HG03159 (cell line): ENCODE results near the gene NUDT2.

Experiments
- ATAC-seq: cut with Tn5 transposase; IDR thresholded peaks from one replicate; pipeline ENCODE4 v1.9.1; 2021; ENCODE audit warnings: mild to moderate bottlenecking, moderate library complexity; ENCODE audit not compliant: unreplicated experiment

The NUDT2 gene

GRCh38 chr9:34384368-34385165 is 55.2 kb downstream of the NUDT2 start:
- ATAC-seq, result no peak

GRCh38 chr9:34385561-34386230 is 56.3 kb downstream of the NUDT2 start:
- ATAC-seq, result no peak

GRCh38 chr9:34386656-34387055 is 57.3 kb downstream of the NUDT2 start:
- ATAC-seq, result no peak

- no peak for ATAC-seq
Measured at GRCh38 chr9:34387239-34387638, 57.9 kb downstream of the NUDT2 start.

- no peak for ATAC-seq
Measured at GRCh38 chr9:34392511-34392910, 63.1 kb downstream of the NUDT2 start.
